Lung (tissue), 12 donors: Measurements from ENCODE around the gene OR1L4. TPM values are rescaled to one million over a fixed set of nuclear protein-coding genes. Genes with fewer than 3 reads are reported as not detected.

Experiments used
- ATAC-seq: fragments of 200-7000 bp; cut with Tn5 transposase; one replicate; pipeline ENCODE4 v1.9.1; 2020; ENCODE audit warnings: moderate number of reproducible peaks; ENCODE audit not compliant: insufficient read depth, low FRiP score
- DNase-seq, 3 donors: peaks; one replicate each; pipeline ENCODE4 v3.0.0-alpha.2; 2013 to 2017
- H3K27ac ChIP-seq, 2 donors: one replicate each; pipeline ENCODE4 v1.5.1; 2013; ENCODE audit warnings: mild to moderate bottlenecking in 2 of 2, moderate library complexity in 2 of 2, control low read depth in 1 of 2, inconsistent platforms in 1 of 2, low read depth in 1 of 2, low read length in 1 of 2
- H3K27me3 ChIP-seq, 3 donors: one replicate each; pipeline ENCODE4 v1.5.1; 2013; ENCODE audit warnings: low read length in 2 of 3; ENCODE audit not compliant: control insufficient read depth in 3 of 3, insufficient read depth in 3 of 3
- H3K36me3 ChIP-seq, 4 donors: one replicate each; pipeline ENCODE4 v1.5.1; 2013; ENCODE audit warnings: low read length in 4 of 4, mild to moderate bottlenecking in 1 of 4, moderate library complexity in 1 of 4; ENCODE audit not compliant: control insufficient read depth in 4 of 4, insufficient read depth in 4 of 4
- H3K4me1 ChIP-seq, 5 donors: one replicate each; pipeline ENCODE4 v1.5.1; 2013; ENCODE audit warnings: low read length in 5 of 5, mild to moderate bottlenecking in 2 of 5, moderate library complexity in 1 of 5; ENCODE audit not compliant: control insufficient read depth in 5 of 5, insufficient read depth in 5 of 5
- H3K4me3 ChIP-seq: one replicate; pipeline ENCODE4 v1.5.1; 2013; ENCODE audit warnings: mild to moderate bottlenecking, control low read depth, moderate library complexity
- H3K9ac ChIP-seq, 2 donors: one replicate each; pipeline ENCODE4 v1.5.1; 2013; ENCODE audit warnings: low read length in 2 of 2, control low read depth in 1 of 2; ENCODE audit not compliant: insufficient read depth in 1 of 2
- H3K9me3 ChIP-seq, 4 donors: one replicate each; pipeline ENCODE4 v1.5.1; 2013; ENCODE audit warnings: low read length in 3 of 4, mild to moderate bottlenecking in 1 of 4, moderate library complexity in 1 of 4; ENCODE audit not compliant: control insufficient read depth in 4 of 4, insufficient read depth in 3 of 4
- WGBS, 2 donors: extraction: QIAGEN DNeasy Blood & Tissue Kit; methylation state at CpG; one replicate each; pipeline ENCODE4 v1.1.7; 2013; 5-methylcytosine and 5-hydroxymethylcytosine counted together
- polyA plus RNA-seq, 2 donors: library from polyadenylated mRNA; stranded (reverse); fragments of 200-250 nt; gene quantifications; one replicate each; pipeline ENCODE4 v1.2.1, GENCODE V29; 2013
- total RNA-seq, 2 donors: library from RNA; depleted of rRNA in 1 of 2; stranded (reverse); fragments of >200 nt in 1 of 2; gene quantifications; one replicate each; pipeline ENCODE4 v1.2.1, GENCODE V29; 2014 to 2021
- TF ChIP-seq, protein P1 (sequence below): IDR thresholded peaks from 2 replicates; pipeline ENCODE4 v1.5.1; 2012; ENCODE audit warnings: mild to moderate bottlenecking; ENCODE audit errors: control extremely low read depth, extremely low read depth
- donor health status: control.
- donor health status: control.
- donor health status: Bipolar disorder and iron deficiency.
- donor health status: healthy.
- donor health status: DM: yes; HTN: yes; CAD: no.

Gene OR1L4
- total and polyA plus RNA-seq, 4 donors: not detected

DNA sequence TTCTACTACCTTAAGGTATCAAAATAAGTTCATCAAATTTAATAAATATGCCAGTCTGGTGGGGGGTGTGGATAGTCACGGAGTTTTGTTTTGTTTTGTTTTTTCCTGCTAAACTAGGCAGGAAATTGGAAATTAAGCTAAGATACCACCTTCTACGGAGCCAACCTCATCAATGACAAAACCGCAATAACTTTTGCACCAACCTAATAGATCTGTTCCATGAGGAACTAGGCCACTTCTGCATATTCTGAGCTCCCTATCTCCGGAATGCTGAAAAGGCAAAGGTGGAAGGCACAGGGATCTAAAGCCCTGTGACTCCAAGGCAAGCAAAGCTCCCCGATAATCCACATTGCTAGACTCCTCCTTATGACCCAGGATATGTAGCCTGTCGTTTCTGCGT, 5.8 kb upstream of the OR1L4 start:
- H3K36me3 ChIP-seq: no peaks in the 10 kb centered on the region
- TF ChIP-seq, protein P1, sequence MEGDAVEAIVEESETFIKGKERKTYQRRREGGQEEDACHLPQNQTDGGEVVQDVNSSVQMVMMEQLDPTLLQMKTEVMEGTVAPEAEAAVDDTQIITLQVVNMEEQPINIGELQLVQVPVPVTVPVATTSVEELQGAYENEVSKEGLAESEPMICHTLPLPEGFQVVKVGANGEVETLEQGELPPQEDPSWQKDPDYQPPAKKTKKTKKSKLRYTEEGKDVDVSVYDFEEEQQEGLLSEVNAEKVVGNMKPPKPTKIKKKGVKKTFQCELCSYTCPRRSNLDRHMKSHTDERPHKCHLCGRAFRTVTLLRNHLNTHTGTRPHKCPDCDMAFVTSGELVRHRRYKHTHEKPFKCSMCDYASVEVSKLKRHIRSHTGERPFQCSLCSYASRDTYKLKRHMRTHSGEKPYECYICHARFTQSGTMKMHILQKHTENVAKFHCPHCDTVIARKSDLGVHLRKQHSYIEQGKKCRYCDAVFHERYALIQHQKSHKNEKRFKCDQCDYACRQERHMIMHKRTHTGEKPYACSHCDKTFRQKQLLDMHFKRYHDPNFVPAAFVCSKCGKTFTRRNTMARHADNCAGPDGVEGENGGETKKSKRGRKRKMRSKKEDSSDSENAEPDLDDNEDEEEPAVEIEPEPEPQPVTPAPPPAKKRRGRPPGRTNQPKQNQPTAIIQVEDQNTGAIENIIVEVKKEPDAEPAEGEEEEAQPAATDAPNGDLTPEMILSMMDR: no peak
- H3K4me3 ChIP-seq: no peak overlapping the region
- peaks cover 0 to 13% (median 4%) of the 10 kb centered on the region in 4 donors for H3K9me3 ChIP-seq
- DNase-seq: no peak
- 88 to 93% methylated on average over 7 of the region's 7 CpGs for whole genome bisulfite sequencing, 2 donors
- H3K9ac ChIP-seq: no peak overlapping the region
- no peak overlapping the region for H3K27ac ChIP-seq
- no peaks in the 10 kb centered on the region for H3K4me1 ChIP-seq
- no peak for ATAC-seq
- no peaks in the 10 kb centered on the region for H3K27me3 ChIP-seq

DNA sequence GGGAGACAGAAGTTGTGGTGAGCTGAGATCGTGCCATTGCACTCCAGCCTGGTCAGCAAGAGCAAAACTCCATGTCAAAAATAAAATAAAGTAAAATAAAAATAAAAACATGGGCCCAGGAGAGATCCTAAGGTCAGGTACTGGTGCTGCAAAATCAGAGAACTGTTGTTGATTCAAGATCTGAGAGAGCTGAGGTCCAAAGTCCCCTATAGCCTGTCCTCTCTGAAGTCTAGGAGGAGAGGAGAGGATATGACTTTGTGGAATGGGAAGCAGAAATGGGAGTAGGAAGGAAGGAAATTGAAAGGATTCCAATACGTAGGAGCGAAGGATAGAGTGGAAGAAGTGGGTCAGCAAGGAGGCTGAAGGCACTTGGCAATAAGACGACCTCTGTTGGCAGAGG, 4.6 kb upstream of the OR1L4 start:
- ATAC-seq: no peak
- peaks cover 0 to 17% (median 4%) of the 10 kb centered on the region in 4 donors for H3K9me3 ChIP-seq
- DNase-seq: no peak

DNA sequence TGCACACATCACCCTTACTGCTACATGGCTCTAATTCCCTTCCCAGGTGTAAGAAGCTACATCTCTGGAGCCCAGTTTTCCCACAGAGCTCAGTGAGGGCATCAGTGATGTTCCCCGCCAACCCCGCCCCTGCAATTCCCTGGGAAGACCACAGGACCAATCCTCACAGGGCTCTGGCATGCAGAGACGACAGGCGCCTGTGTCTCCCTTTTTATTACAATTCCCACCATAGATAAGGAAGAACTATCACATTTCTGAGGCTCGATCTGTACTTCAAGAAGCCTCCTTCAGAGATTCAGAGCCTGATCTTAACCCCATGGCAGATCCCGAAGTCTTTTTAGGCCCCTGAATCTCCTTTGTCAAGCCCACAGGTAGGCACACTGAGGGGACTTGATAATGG, 18.2 kb downstream of the OR1L4 start, which contains the start of gene OR1L6:
OR1L6 (plus strand) TSS at position 301 of the 400 bp plus-strand sequence. CDS start 7,545 bp downstream, outside the sequence.
- no peaks in the 10 kb centered on the region for H3K27me3 ChIP-seq
- TF ChIP-seq, protein P1: no peak
- H3K9me3 ChIP-seq: peaks cover 0 to 6% (median 2%) of the 10 kb centered on the region in 4 donors
- no peaks in the 10 kb centered on the region for H3K4me1 ChIP-seq
- no peak within 1 kb of the TSS for H3K4me3 ChIP-seq
- H3K27ac ChIP-seq: no peak within 1 kb of the TSS
- 77 to 85% methylated on average over 6 of the region's 6 CpGs for WGBS, 2 donors
- DNase-seq (no peak), ATAC-seq (no peak)
- no peaks in the 10 kb centered on the region for H3K36me3 ChIP-seq
- H3K9ac ChIP-seq: no peak within 1 kb of the TSS

More for the DNA sequence above, 4.6 kb upstream of the OR1L4 start:
- WGBS, 2 donors: 77 to 85% methylated on average over 4 of the region's 4 CpGs
- H3K9ac ChIP-seq: no peak overlapping the region
- H3K27ac ChIP-seq: no peak overlapping the region
- H3K27me3 ChIP-seq: no peaks in the 10 kb centered on the region
- no peaks in the 10 kb centered on the region for H3K36me3 ChIP-seq
- no peak overlapping the region for H3K4me3 ChIP-seq
- TF ChIP-seq, protein P1: no peak
- H3K4me1 ChIP-seq: no peaks in the 10 kb centered on the region

DNA sequence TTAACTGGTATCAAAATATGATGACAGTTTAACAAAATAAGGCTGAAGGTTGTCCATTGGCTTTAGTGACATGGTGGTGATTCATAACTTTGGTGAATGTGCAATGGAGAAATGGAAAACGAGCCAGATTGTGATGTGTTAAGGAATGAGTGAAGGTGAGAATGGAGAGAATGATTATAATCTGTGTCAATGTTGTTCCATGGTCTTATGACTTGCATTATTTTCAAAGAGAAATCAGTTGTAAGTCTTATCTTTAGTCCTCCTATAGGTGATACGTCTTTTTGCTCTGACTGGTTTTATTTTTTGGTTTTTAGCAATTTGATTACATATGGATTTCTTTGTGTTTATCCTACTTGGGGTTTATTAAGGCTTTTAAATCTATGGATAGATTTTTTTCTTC, 31.0 kb downstream of the OR1L4 start:
- ATAC-seq (no peak), DNase-seq (no peak)
- H3K4me1 ChIP-seq: no peaks in the 10 kb centered on the region
- 44 to 45% methylated on average over 2 of the region's 2 CpGs for WGBS, 2 donors
- H3K9ac ChIP-seq: no peak overlapping the region
- H3K27ac ChIP-seq: no peak overlapping the region
- TF ChIP-seq, protein P1: no peak
- H3K36me3 ChIP-seq: no peaks in the 10 kb centered on the region
- H3K27me3 ChIP-seq: no peaks in the 10 kb centered on the region
- H3K4me3 ChIP-seq: no peak overlapping the region
- peaks cover 0 to 12% (median 4%) of the 10 kb centered on the region in 4 donors for H3K9me3 ChIP-seq
